ENCODE data around the gene HIBADH.

GRCh38 chr7:27585781-27586447 lies 76.8 kb downstream of the HIBADH start:
- TF ChIP-seq, protein P1, sequence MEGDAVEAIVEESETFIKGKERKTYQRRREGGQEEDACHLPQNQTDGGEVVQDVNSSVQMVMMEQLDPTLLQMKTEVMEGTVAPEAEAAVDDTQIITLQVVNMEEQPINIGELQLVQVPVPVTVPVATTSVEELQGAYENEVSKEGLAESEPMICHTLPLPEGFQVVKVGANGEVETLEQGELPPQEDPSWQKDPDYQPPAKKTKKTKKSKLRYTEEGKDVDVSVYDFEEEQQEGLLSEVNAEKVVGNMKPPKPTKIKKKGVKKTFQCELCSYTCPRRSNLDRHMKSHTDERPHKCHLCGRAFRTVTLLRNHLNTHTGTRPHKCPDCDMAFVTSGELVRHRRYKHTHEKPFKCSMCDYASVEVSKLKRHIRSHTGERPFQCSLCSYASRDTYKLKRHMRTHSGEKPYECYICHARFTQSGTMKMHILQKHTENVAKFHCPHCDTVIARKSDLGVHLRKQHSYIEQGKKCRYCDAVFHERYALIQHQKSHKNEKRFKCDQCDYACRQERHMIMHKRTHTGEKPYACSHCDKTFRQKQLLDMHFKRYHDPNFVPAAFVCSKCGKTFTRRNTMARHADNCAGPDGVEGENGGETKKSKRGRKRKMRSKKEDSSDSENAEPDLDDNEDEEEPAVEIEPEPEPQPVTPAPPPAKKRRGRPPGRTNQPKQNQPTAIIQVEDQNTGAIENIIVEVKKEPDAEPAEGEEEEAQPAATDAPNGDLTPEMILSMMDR (IDR thresholded peaks at IDR 0.05) = no peak
- no peak for TF ChIP-seq EP300 (IDR thresholded peaks at IDR 0.05)
- TF ChIP-seq SMC3 (IDR thresholded peaks at IDR 0.05) = no peak
- no peak for TF ChIP-seq RFX5 (IDR thresholded peaks at IDR 0.05)
- TF ChIP-seq ZSCAN20 (CRISPR knock-in tag; IDR thresholded peaks at IDR 0.05) = no peak
- no peak for TF ChIP-seq RAD21 (conservative IDR thresholded peaks at IDR 0.05 in 1 of 2, IDR thresholded peaks at IDR 0.05 in 1 of 2)
- no peak for TF ChIP-seq POLR2A (IDR thresholded peaks at IDR 0.05; ENCODE audit: low read length)
- no peak for TF ChIP-seq CEBPB (IDR thresholded peaks at IDR 0.05)
- no peak for TF ChIP-seq JUN (IDR thresholded peaks at IDR 0.05)
- TF ChIP-seq JUNB (IDR thresholded peaks at IDR 0.05) = no peak
- no peak for TF ChIP-seq FOSL2 (IDR thresholded peaks at IDR 0.05)
- no peak for TF ChIP-seq FOSL2 (CRISPR knock-in tag; IDR thresholded peaks at IDR 0.05)
- no peak for TF ChIP-seq POLR2AphosphoS2 (conservative IDR thresholded peaks at IDR 0.05; ENCODE audit: low read length)
- no peak for TF ChIP-seq CHD2 (IDR thresholded peaks at IDR 0.05; ENCODE audit: low read length, partially characterized antibody)
- no peak for TF ChIP-seq PHF8 (IDR thresholded peaks at IDR 0.05; ENCODE audit: borderline replicate concordance, low read depth)

Data from A549 (cell line).